HG02885 (cell line): Measurements from ENCODE around the gene RHOH.
"Not testable (repeated sequence)": the region's sequence is repeated elsewhere in the genome, so short reads cannot be mapped to it uniquely, and the experiment has no call there.

Experiments used
- ATAC-seq: cut with Tn5 transposase; IDR thresholded peaks from one replicate; pipeline ENCODE4 v1.9.1; 2021; ENCODE audit warnings: mild to moderate bottlenecking; ENCODE audit not compliant: unreplicated experiment, poor library complexity

The RHOH gene

GRCh38 chr4:40255393-40256281 lies 58.8 kb downstream of the RHOH start:
- peak; percentile 44 for ATAC-seq

GRCh38 chr4:40256329-40256728 lies 59.5 kb downstream of the RHOH start:
- no peak for ATAC-seq

DNA sequence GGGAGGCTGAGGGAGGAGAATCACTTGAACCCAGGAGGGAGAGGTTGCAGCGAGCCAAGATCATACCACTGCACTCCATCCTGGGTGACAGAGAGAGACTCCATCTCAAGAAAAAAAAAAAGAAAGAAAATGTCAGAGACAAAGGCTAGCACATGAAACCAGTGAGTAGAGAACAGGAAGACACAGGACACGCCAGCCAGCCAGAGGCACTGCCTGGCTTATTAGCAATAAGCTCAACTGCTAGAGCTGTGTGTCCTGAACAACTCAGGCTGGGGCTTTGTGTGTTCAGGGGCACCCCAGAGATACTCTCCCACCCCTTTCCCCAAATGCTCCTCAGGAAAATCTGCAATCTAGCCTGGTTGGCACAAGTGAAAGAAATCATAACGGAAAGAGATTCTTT lies 60.0 kb downstream of the RHOH start:
- ATAC-seq = no peak

DNA sequence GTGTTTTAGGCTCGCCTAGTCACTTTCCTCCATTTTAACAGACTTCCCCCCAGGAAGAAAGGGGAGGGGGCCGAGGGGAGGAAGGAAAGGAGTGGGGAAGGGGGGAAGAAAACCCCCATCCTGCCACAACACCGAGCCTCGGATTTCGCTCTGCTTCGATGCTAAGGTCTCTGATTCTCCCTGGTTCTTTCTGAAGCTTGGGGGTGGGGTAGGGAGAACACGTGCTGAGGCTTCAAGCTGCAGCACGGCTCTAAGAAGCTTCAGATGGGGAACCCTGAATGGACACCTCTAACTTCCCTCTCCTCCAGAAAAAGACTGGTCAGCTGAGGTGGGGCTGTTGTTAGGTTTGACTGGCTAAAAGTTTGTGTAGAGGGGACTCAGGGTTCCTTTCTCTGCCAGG lies 61.8 kb downstream of the RHOH start:
- no peak for ATAC-seq

DNA sequence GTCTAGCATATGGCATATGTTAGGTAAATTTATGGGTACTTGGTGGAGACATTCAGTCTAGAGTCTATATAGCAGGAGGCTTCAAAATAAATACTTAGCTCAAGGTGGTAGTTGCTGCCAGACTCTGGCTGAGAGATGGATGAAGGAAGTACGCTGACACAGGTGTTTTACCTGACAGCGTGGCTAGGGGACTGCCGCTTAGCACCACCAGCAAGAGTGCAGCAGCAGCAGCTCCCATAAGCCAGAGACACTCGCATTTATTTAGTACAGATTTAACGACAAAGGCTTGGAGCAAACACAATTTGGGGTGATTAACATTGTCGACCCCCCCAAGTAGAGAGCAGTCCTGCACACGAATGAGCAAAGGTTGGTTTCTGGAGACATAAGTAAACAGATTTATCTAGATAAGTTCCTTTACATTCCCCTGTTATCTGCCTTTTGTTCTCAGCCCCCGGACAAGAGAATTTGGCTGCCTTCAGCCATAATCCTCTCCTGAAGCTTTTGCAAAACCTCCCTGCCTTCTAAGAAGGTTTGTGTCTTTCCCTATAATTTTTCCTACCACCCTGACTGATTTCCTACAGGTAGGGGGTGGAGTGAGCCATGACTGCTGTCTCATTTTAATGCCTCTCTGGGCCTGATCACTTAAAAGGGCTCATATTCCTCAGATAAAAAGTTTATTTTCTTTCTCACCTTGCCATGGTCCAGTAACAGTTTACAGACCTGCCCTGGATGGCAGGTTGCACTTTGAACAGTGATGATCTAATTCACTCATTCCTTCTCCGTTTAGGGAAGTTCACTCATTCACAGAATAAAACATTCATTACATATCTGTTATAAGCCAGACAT lies 64.6 kb downstream of the RHOH start:
- ATAC-seq = no peak

DNA sequence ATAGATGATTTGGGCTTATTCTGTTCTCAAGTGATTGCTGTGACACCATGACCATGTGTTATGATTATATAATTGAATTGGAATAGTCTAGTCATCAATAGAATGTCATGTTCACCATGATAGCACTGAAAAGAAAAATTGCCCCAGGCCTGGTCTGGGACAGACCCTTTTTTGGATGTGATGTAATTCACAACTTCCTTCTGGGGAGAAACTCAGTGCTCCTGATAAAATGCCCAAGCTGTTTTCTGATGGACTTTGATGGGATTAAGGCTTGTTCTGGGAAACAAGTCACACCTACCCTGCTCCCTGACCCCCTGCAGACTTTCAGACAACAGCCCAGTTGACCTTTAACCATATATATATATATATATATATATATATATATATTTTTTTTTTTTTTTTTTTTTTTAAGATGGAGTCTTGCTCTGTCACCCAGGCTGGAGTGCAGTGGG lies 65.3 kb downstream of the RHOH start:
- no peak for ATAC-seq

- no peak for ATAC-seq
Observed at GRCh38 chr4:40262861-40263260, 66.0 kb downstream of the RHOH start.

DNA sequence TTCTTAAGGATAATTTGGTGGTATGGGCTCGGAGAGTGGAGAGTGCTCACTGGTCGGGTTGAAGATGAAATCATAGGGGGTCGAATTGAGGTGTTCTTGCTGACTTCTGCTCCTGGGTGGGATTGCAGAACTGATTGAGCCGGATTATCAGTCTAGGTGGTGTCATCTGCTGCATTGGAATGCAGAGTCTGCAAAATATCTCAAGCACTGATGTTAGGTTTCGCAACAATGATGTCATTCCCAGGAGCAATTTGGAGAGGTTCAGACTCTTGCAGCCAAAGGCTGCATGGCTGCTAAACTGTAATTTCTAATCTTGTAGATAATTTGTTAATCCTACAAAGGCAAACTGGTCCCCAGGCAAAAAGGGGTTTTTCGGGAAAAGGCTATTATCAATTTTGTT lies 67.7 kb downstream of the RHOH start:
- ATAC-seq = no peak

- no peak for ATAC-seq
Observed at GRCh38 chr4:40264995-40265909, 68.4 kb downstream of the RHOH start.

- ATAC-seq = no peak
Observed at GRCh38 chr4:40265910-40266274, 69.1 kb downstream of the RHOH start.

DNA sequence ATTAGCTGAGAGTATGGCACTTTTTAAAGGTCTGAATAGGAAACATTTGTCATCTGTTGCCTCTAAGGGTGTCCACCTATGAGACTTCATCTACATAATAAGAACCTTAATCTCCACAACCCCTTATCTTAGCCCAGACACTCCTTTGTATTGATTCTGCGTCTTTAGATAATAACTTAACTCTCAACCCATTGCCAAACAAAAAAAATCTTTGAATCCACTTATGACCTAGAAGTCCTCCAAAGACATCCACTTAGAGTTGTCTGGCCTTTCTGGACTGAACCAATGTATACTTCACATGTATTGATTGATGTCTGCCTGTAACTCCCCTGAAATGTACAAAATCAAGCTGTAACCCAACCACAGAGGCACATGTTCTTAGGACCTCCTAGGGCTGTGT lies 72.3 kb downstream of the RHOH start:
- no peak for ATAC-seq

DNA sequence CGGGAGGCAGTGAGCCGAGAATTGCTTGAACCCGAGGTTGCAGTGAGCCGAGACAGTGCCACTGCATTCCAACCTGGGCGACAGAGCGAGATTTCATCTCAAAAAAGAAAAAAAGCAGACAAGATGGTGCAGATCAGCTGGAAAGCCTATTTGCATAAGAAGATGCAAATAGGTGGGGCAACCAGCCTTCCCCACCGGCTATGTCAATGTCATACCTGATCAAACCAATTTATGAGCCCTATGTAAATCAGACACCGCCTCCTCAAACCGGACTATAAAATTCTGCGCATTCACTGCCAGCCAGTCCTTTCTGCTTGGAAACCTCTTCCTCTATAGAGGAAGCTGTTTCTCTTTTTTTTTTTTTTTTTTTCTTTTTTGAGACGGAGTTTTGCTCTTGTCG lies 73.8 kb downstream of the RHOH start:
- ATAC-seq = no peak

GRCh38 chr4:40275065-40275730 lies 78.4 kb downstream of the RHOH start:
- no peak for ATAC-seq

GRCh38 chr4:40276546-40276945 lies 79.7 kb downstream of the RHOH start:
- ATAC-seq = no peak

DNA sequence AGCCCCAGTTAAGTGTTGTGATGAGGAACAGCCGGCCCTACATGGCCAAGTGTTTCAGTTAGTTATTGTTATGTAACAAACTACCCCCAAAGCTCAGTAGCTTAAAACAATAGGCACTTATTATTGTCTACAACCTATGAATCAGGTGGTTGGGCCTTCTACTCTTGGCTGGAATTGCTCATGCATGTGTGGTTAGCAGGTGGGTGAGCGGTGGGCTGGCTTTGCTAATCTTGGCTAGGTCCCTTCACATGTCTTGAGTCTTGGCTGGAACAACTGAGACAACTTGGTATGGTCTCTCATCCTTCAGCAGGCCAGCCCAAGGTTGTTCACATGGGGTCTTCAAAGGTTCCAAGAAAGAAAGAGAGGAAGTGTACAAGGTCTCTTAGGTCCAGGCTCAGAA lies 83.8 kb downstream of the RHOH start:
- ATAC-seq = no peak

GRCh38 chr4:40281099-40281498 lies 84.3 kb downstream of the RHOH start:
- no peak for ATAC-seq

DNA sequence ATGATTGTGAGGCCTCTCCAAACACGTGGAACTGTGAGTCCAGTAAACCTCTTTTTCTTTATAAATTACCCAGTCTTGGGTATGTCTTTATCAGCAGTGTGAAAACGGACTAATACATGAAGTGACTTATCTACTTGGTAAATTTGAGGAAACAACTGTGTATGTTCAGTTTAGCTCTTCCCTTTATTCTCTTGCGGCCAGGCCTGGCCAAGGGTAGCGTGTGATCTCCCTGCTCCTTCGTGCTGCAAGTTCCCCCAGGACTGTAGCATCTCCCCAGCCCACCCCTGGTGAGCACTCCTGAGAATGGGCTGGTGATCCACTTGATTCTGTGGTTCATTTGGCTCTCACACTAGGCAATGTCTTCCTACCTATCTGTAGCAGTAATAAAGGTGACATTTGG lies 85.1 kb downstream of the RHOH start:
- no peak for ATAC-seq

GRCh38 chr4:40282857-40283256 lies 86.0 kb downstream of the RHOH start:
- ATAC-seq = not testable (repeated sequence)

DNA sequence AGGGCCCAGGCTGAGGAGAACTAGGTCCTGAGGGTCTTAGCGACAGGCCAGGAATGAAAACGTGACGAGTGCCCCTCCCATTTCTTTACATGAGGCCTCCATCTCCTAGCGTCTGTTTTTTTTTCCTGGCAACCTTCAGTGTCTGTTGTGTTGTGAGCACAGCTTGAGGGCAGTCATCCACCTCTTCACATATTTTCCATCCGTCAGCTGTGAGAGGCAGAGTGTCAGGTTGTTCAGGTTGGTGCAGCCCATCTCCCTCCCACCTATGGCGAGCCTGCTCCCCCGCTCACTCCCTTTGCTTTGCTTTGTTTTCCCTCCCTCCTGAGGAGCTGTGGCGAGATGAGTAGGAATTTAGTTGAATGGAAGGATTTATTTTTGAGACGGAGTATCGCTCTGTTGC lies 86.6 kb downstream of the RHOH start:
- no peak for ATAC-seq

GRCh38 chr4:40283968-40284367 lies 87.1 kb downstream of the RHOH start:
- ATAC-seq = no peak
